OCI-LY7 (cell line): ENCODE results near the gene SSPN. TPM values are rescaled to one million over a fixed set of nuclear protein-coding genes. Genes with fewer than 3 reads are reported as not detected.
A peak's percentile ranks its signal among the peaks of the same experiment; 100 is the strongest.

ENCODE experiments used
- BruUV-seq: library from RNA; stranded (reverse); fragments of 400-500 nt; replicated peaks from 2 replicates; lab custom pipeline; 2021; lab: Mats Ljungman, UMichigan
- CTCF ChIA-PET: fragments of 300-600 bp; sonication (Branson Sonifier 250); formaldehyde crosslinking; loops from one replicate; lab custom pipeline; 2022; ENCODE audit warnings: antibody characterized with exemption; ENCODE audit not compliant: unreplicated experiment; lab: Charles Lee
- POLR2A ChIA-PET: fragments of 300-600 bp; sonication (Branson Sonifier 250); formaldehyde crosslinking; loops from one replicate; lab custom pipeline; 2022; ENCODE audit warnings: antibody characterized with exemption; lab: Charles Lee
- DNase-seq: peaks from one replicate; pipeline ENCODE4 v3.0.0-alpha.2; 2015; ENCODE audit warnings: low spot score
- H2AFZ ChIP-seq: fragments of 200-600 bp; sonication (generic), shearing (Covaris generic); 2 replicates; pipeline ENCODE4 v1.6.1; 2014; ENCODE audit warnings: mild to moderate bottlenecking, antibody characterized with exemption, low read length, moderate library complexity
- H3K27ac ChIP-seq: fragments of 200-600 bp; sonication (generic); 2 replicates; pipeline ENCODE4 v1.5.1; 2014; ENCODE audit warnings: mixed run types, low read depth, mild to moderate bottlenecking, moderate library complexity, low read length, inconsistent platforms; ENCODE audit not compliant: poor library complexity, severe bottlenecking
- H3K36me3 ChIP-seq: fragments of 200-600 bp; sonication (generic); 2 replicates; pipeline ENCODE4 v1.6.1; 2014; ENCODE audit warnings: mild to moderate bottlenecking, antibody characterized with exemption, low read length, moderate library complexity, mixed read lengths; ENCODE audit not compliant: insufficient read depth
- H3K4me1 ChIP-seq: fragments of 200-600 bp; sonication (generic); 2 replicates; pipeline ENCODE4 v1.5.1; 2014; ENCODE audit warnings: mild to moderate bottlenecking, low read length; ENCODE audit not compliant: insufficient read depth, poor library complexity, severe bottlenecking
- H3K4me2 ChIP-seq: fragments of 200-600 bp; sonication (generic); 2 replicates; pipeline ENCODE4 v1.6.1; 2014; ENCODE audit warnings: mild to moderate bottlenecking, low read length
- H3K4me3 ChIP-seq: fragments of 200-600 bp; sonication (generic); 2 replicates; pipeline ENCODE4 v1.5.1; 2014; ENCODE audit warnings: mild to moderate bottlenecking, low read depth, low read length; ENCODE audit not compliant: poor library complexity, severe bottlenecking
- H3K79me2 ChIP-seq: fragments of 200-600 bp; sonication (generic); 2 replicates; pipeline ENCODE4 v1.6.1; 2016; ENCODE audit warnings: low read depth, mild to moderate bottlenecking, low read length, moderate library complexity, mixed read lengths; ENCODE audit not compliant: insufficient read depth
- H3K9me2 ChIP-seq: fragments of 200-600 bp; sonication (generic); 2 replicates; pipeline ENCODE4 v1.6.1; 2016; ENCODE audit warnings: mild to moderate bottlenecking, low read length, mixed read lengths; ENCODE audit not compliant: insufficient read depth
- H3K9me3 ChIP-seq: fragments of 200-600 bp; sonication (generic); 2 replicates; pipeline ENCODE4 v1.6.1; 2014; ENCODE audit warnings: mild to moderate bottlenecking, mixed run types, low read length, mixed read lengths
- H4K20me1 ChIP-seq: fragments of 200-600 bp; sonication (generic); 2 replicates; pipeline ENCODE4 v1.6.1; 2014; ENCODE audit warnings: mild to moderate bottlenecking, antibody characterized with exemption, low read length, moderate library complexity, mixed read lengths; ENCODE audit not compliant: insufficient read depth
- CTCF ChIP-seq: fragments of 200-600 bp; sonication (generic); conservative IDR thresholded peaks from 2 replicates; pipeline ENCODE4 v1.5.1; 2014; ENCODE audit warnings: mild to moderate bottlenecking, antibody characterized with exemption, low read length, moderate library complexity, mixed read lengths
- EZH2phosphoT487 ChIP-seq: fragments of 200-600 bp; sonication (generic); IDR thresholded peaks from 2 replicates; pipeline ENCODE4 v1.6.1; 2018; ENCODE audit warnings: low read depth, borderline replicate concordance, mild to moderate bottlenecking, mixed run types, antibody characterized with exemption, low read length, moderate library complexity, mixed read lengths
- intact Hi-C: fragments of 100-400 bp; cut with micrococcal nuclease; formaldehyde crosslinking; loops from one replicate; pipeline ENCODE4 v1.10.0; 2022; ENCODE audit not compliant: unreplicated experiment
- total RNA-seq, 2 experiments: library from RNA; depleted of rRNA in 1 of 2; stranded (reverse); fragments of >200 nt in 1 of 2; shearing (Covaris generic) in 1 of 2; gene quantifications; 2 replicates each; pipeline ENCODE4 v1.2.3, GENCODE V29; 2014 to 2022

Gene SSPN
- total RNA-seq, 2 experiments from 2014 or later, result not detected

GRCh38 chr12:26297396-26298070 is 102.2 kb downstream of the SSPN start:
- CTCF ChIA-PET, result no interaction called here
- TF ChIP-seq EZH2phosphoT487 (no peak), CTCF (no peak)
- Histone ChIP-seq H3K27ac (no peak overlapping the region), H4K20me1 (no peaks in the 10 kb centered on the region), H3K9me3 (no peaks in the 10 kb centered on the region), H2AFZ (no peak overlapping the region), H3K36me3 (no peaks in the 10 kb centered on the region), H3K4me1 (peaks cover 17% of the 10 kb centered on the region), H3K4me2 (no peak overlapping the region), H3K4me3 (no peak overlapping the region), H3K79me2 (no peaks in the 10 kb centered on the region), H3K9me2 (no peaks in the 10 kb centered on the region)
- POLR2A ChIA-PET, result interaction anchor here (0.6 to 1.4 kb wide), 3 partner anchors 149 to 334 kb away, joined by 3 read pairs; no protein-coding TSS in a partner anchor
- BruUV-seq, result no TSS peak
- no peak for DNase-seq
- intact Hi-C loops, result no loop called here

DNA sequence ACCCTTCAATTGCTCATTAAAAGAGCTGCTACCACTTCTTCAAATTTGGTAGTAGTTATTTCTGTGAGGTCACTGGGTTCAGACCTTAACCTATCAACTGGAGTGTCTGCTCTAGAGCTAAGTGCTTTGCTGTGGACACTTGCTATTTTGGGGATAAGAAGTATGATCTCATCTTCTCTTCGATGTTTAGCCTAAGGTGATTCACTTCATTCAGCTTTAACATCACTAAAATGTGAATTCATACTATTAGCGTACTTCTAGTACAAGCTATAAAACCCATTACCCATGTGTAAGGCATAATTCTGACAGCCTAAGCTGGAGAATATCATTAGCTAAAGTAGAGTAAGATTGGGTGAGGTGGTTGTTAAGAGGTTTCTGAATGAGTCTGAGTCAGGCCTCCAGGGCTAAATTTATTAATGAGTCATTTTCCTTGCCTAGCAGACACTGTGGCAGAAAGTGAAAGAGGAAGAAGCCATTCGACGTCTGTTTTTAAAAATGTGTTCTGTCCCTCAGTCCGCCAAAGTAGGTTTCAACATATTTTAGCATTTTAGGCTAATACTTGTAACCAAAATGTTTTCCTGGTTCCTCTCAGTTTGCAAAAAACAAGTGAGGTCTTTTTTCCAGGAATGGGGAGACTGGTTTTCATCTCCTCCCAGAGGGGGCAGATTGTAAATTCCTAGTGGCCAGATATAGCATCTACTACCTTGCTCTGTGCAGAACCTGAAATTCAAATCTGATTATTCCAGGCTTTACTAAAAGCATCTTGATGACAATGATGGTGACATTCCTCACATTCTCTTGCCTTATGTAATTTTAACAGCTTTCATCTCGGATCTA is 103.6 kb downstream of the SSPN start:
- H3K4me3 ChIP-seq, result peak overlapping the region; percentile 48
- no peaks in the 10 kb centered on the region for H3K79me2 ChIP-seq
- ChIA-PET CTCF (interaction anchor here (0.8 kb wide), 1 partner anchor 48 kb away, joined by 3 read pairs; no protein-coding TSS in a partner anchor), POLR2A (interaction anchor here (0.8 to 1.4 kb wide), 3 partner anchors 10 to 332 kb away, joined by 3 read pairs; no protein-coding TSS in a partner anchor)
- no peaks in the 10 kb centered on the region for H3K36me3 ChIP-seq
- H3K9me3 ChIP-seq, result no peaks in the 10 kb centered on the region
- peak; percentile 59 for DNase-seq
- intact Hi-C loops, result no loop called here
- peak overlapping the region; percentile 89 for H2AFZ ChIP-seq
- H3K9me2 ChIP-seq, result no peaks in the 10 kb centered on the region
- H3K27ac ChIP-seq, result no peak overlapping the region
- peaks cover 17% of the 10 kb centered on the region for H3K4me1 ChIP-seq
- H3K4me2 ChIP-seq, result peak overlapping the region; percentile 71
- no peaks in the 10 kb centered on the region for H4K20me1 ChIP-seq
- BruUV-seq, result no TSS peak
- no peak for TF ChIP-seq EZH2phosphoT487
- TF ChIP-seq CTCF, result peak; percentile 39
